ENCODE data around the gene GALNT17. TPM values are rescaled to one million over a fixed set of nuclear protein-coding genes. Genes with fewer than 3 reads are reported as not detected.
"Not testable (repeated sequence)": the region's sequence is repeated elsewhere in the genome, so short reads cannot be mapped to it uniquely, and the experiment has no call there.

The GALNT17 gene
- total RNA-seq, 1 experiment from 2014 or later: 0.03 TPM

GRCh38 chr7:71255537-71256178 is 123.7 kb downstream of the GALNT17 start:
- DNase-seq (ENCODE audit: low read depth, low spot score): no peak
- in situ Hi-C loops (cut with HindIII; ENCODE audit: low pct_unique_long_range_greater_than_20kb, low sequenced_read_pairs): no loop called here

- DNase-seq (ENCODE audit: low read depth, low spot score): no peak
- in situ Hi-C loops (cut with HindIII; ENCODE audit: low pct_unique_long_range_greater_than_20kb, low sequenced_read_pairs): no loop called here
These were observed 129.1 kb downstream of the GALNT17 start for GRCh38 chr7:71261066-71261465.

GRCh38 chr7:71262834-71263233 is 130.9 kb downstream of the GALNT17 start:
- DNase-seq (ENCODE audit: low read depth, low spot score); in situ Hi-C loops (cut with HindIII; ENCODE audit: low pct_unique_long_range_greater_than_20kb, low sequenced_read_pairs): not testable (repeated sequence)

GRCh38 chr7:71264005-71264404 is 132.1 kb downstream of the GALNT17 start:
- in situ Hi-C loops (cut with HindIII; ENCODE audit: low pct_unique_long_range_greater_than_20kb, low sequenced_read_pairs): no loop called here
- DNase-seq (ENCODE audit: low read depth, low spot score): no peak

GRCh38 chr7:71266912-71267311 is 135.0 kb downstream of the GALNT17 start:
- in situ Hi-C loops (cut with HindIII; ENCODE audit: low pct_unique_long_range_greater_than_20kb, low sequenced_read_pairs): no loop called here
- DNase-seq (ENCODE audit: low read depth, low spot score): no peak

- in situ Hi-C loops (cut with HindIII; ENCODE audit: low pct_unique_long_range_greater_than_20kb, low sequenced_read_pairs): no loop called here
- DNase-seq (ENCODE audit: low read depth, low spot score): no peak
These were observed 136.0 kb downstream of the GALNT17 start for GRCh38 chr7:71267734-71268469.

- DNase-seq (ENCODE audit: low read depth, low spot score): no peak
- in situ Hi-C loops (cut with HindIII; ENCODE audit: low pct_unique_long_range_greater_than_20kb, low sequenced_read_pairs): no loop called here
These were observed 138.6 kb downstream of the GALNT17 start for GRCh38 chr7:71270558-71270957.

- no peak for DNase-seq (ENCODE audit: low read depth, low spot score)
- in situ Hi-C loops (cut with HindIII; ENCODE audit: low pct_unique_long_range_greater_than_20kb, low sequenced_read_pairs): no loop called here
These were observed 139.3 kb downstream of the GALNT17 start for GRCh38 chr7:71271203-71271602.

GRCh38 chr7:71272509-71273490 is 140.9 kb downstream of the GALNT17 start:
- in situ Hi-C loops (cut with HindIII; ENCODE audit: low pct_unique_long_range_greater_than_20kb, low sequenced_read_pairs): no loop called here
- DNase-seq (ENCODE audit: low read depth, low spot score): no peak

- no peak for DNase-seq (ENCODE audit: low read depth, low spot score)
- in situ Hi-C loops (cut with HindIII; ENCODE audit: low pct_unique_long_range_greater_than_20kb, low sequenced_read_pairs): no loop called here
These were observed 146.3 kb downstream of the GALNT17 start for GRCh38 chr7:71278257-71278656.

GRCh38 chr7:71281261-71281660 is 149.3 kb downstream of the GALNT17 start:
- no peak for DNase-seq (ENCODE audit: low read depth, low spot score)
- in situ Hi-C loops (cut with HindIII; ENCODE audit: low pct_unique_long_range_greater_than_20kb, low sequenced_read_pairs): no loop called here

GRCh38 chr7:71283802-71284201 is 151.9 kb downstream of the GALNT17 start:
- no peak for DNase-seq (ENCODE audit: low read depth, low spot score)
- in situ Hi-C loops (cut with HindIII; ENCODE audit: low pct_unique_long_range_greater_than_20kb, low sequenced_read_pairs): no loop called here

GRCh38 chr7:71285571-71286145 is 153.7 kb downstream of the GALNT17 start:
- in situ Hi-C loops (cut with HindIII; ENCODE audit: low pct_unique_long_range_greater_than_20kb, low sequenced_read_pairs): no loop called here
- no peak for DNase-seq (ENCODE audit: low read depth, low spot score)

GRCh38 chr7:71286336-71286735 is 154.4 kb downstream of the GALNT17 start:
- no peak for DNase-seq (ENCODE audit: low read depth, low spot score)
- in situ Hi-C loops (cut with HindIII; ENCODE audit: low pct_unique_long_range_greater_than_20kb, low sequenced_read_pairs): no loop called here

GRCh38 chr7:71286924-71287323 is 155.0 kb downstream of the GALNT17 start:
- in situ Hi-C loops (cut with HindIII; ENCODE audit: low pct_unique_long_range_greater_than_20kb, low sequenced_read_pairs): no loop called here
- no peak for DNase-seq (ENCODE audit: low read depth, low spot score)

- in situ Hi-C loops (cut with HindIII; ENCODE audit: low pct_unique_long_range_greater_than_20kb, low sequenced_read_pairs): no loop called here
- no peak for DNase-seq (ENCODE audit: low read depth, low spot score)
These were observed 158.5 kb downstream of the GALNT17 start for GRCh38 chr7:71290452-71290851.

- in situ Hi-C loops (cut with HindIII; ENCODE audit: low pct_unique_long_range_greater_than_20kb, low sequenced_read_pairs): no loop called here
- no peak for DNase-seq (ENCODE audit: low read depth, low spot score)
These were observed 166.4 kb downstream of the GALNT17 start for GRCh38 chr7:71298378-71298777.

GRCh38 chr7:71300086-71300485 is 168.1 kb downstream of the GALNT17 start:
- in situ Hi-C loops (cut with HindIII; ENCODE audit: low pct_unique_long_range_greater_than_20kb, low sequenced_read_pairs): no loop called here
- DNase-seq (ENCODE audit: low read depth, low spot score): no peak

Data from SK-MEL-5 (cell line).